ENCODE measurements around the gene ZMAT2. TPM values are rescaled to one million over a fixed set of nuclear protein-coding genes. Genes with fewer than 3 reads are reported as not detected.

The ZMAT2 gene
- total RNA-seq, 1 donor from 2014 or later, result 47.5 TPM

DNA sequence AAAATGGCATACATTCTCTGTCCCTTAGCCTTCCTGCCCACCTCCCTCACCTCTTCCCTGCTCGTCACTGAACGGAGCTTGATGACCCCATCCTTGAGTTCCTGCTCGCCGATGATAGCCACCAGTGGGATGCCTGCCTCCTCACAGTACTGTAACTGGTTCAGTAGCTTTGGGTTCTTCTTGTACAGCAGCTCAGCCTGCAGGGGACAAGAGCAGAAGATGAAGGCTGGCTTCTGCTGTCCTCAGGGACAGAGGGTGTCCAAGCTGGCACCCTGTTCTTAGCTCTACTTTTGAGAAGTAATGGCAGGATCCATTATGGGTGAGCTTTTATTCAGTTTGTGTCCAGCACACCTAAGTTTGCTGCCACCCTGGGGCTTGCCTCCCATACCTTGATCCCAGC is 25.6 kb upstream of the ZMAT2 start:
- DNase-seq (ENCODE audit: extremely low spot score, unreplicated experiment), result no peak
- no peaks in the 10 kb centered on the region for H3K9me3 Mint-ChIP-seq (ENCODE audit: unreplicated experiment)
- TF ChIP-seq, protein P1, sequence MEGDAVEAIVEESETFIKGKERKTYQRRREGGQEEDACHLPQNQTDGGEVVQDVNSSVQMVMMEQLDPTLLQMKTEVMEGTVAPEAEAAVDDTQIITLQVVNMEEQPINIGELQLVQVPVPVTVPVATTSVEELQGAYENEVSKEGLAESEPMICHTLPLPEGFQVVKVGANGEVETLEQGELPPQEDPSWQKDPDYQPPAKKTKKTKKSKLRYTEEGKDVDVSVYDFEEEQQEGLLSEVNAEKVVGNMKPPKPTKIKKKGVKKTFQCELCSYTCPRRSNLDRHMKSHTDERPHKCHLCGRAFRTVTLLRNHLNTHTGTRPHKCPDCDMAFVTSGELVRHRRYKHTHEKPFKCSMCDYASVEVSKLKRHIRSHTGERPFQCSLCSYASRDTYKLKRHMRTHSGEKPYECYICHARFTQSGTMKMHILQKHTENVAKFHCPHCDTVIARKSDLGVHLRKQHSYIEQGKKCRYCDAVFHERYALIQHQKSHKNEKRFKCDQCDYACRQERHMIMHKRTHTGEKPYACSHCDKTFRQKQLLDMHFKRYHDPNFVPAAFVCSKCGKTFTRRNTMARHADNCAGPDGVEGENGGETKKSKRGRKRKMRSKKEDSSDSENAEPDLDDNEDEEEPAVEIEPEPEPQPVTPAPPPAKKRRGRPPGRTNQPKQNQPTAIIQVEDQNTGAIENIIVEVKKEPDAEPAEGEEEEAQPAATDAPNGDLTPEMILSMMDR (IDR thresholded peaks at IDR 0.05), result no peak
- peaks cover 40% of the 10 kb centered on the region for H3K36me3 Mint-ChIP-seq (ENCODE audit: unreplicated experiment)
- no peaks in the 10 kb centered on the region for H3K4me1 Mint-ChIP-seq (ENCODE audit: unreplicated experiment)
- no peak overlapping the region for H3K27ac Mint-ChIP-seq (ENCODE audit: unreplicated experiment)
- H3K4me3 Mint-ChIP-seq (ENCODE audit: unreplicated experiment), result no peak overlapping the region
- H3K27me3 Mint-ChIP-seq (ENCODE audit: unreplicated experiment), result no peaks in the 10 kb centered on the region

DNA sequence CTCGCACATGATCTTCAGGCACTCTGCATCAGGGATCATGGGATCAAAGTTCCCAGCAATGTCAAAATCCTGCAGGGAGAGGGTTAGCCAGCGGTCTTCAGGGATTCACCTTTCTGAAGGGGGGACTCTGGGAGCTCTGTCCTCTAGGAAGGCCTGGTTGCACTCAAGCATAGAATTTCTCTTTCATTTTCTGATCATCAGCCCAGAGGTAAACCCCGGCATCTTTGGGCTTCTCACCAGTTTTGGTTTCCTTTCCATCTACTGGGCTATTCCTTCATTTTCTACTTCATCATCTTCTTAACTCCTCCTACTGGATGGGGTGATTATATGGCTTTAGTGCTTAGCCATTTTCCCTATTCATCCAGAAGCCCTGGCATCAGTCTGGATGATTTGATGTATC is 22.3 kb upstream of the ZMAT2 start:
- Mint-ChIP-seq H3K27me3 (ENCODE audit: unreplicated experiment) (no peaks in the 10 kb centered on the region), H3K4me1 (ENCODE audit: unreplicated experiment) (no peaks in the 10 kb centered on the region), H3K4me3 (ENCODE audit: unreplicated experiment) (no peak overlapping the region), H3K36me3 (ENCODE audit: unreplicated experiment) (peaks cover 32% of the 10 kb centered on the region), H3K9me3 (ENCODE audit: unreplicated experiment) (no peaks in the 10 kb centered on the region), H3K27ac (ENCODE audit: unreplicated experiment) (no peak overlapping the region)
- TF ChIP-seq, protein P1 (IDR thresholded peaks at IDR 0.05), result no peak
- no peak for DNase-seq (ENCODE audit: extremely low spot score, unreplicated experiment)

- Mint-ChIP-seq H3K27me3 (ENCODE audit: unreplicated experiment) (no peaks in the 10 kb centered on the region), H3K4me3 (ENCODE audit: unreplicated experiment) (no peak overlapping the region), H3K36me3 (ENCODE audit: unreplicated experiment) (peaks cover 35% of the 10 kb centered on the region), H3K9me3 (ENCODE audit: unreplicated experiment) (no peaks in the 10 kb centered on the region), H3K4me1 (ENCODE audit: unreplicated experiment) (no peaks in the 10 kb centered on the region), H3K27ac (ENCODE audit: unreplicated experiment) (no peak overlapping the region)
- DNase-seq (ENCODE audit: extremely low spot score, unreplicated experiment), result no peak
- TF ChIP-seq, protein P1 (IDR thresholded peaks at IDR 0.05), result no peak
Observed at GRCh38 chr5:140678993-140679392, 21.3 kb upstream of the ZMAT2 start.

DNA sequence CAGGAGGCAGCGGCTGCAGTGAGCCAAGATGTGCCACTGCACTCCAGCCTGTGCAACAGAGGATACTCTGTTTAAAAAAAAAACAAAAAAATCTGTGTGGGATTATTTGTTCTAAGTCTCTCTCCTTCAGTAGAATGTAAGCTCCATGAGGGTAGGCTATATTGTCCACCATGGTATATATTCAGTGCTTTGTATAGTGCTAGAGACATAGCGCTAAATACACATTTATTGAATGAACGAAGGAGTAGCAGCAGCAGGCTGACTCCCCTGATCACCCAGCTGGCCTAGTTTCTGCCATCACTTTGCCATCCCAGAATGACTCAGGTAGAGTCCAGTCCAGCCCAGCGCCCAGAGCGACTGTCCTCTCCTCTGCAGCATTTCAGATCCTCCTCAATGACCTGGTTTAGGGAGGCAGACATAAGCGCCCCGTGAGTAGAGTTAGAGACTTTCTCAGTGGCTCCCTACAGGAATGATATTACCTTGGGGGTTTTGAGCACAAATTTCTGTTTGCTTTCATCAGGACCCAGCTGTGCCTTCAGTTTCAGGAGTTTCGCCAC is 9.8 kb upstream of the ZMAT2 start:
- TF ChIP-seq, protein P1 (IDR thresholded peaks at IDR 0.05), result no peak
- DNase-seq (ENCODE audit: extremely low spot score, unreplicated experiment), result no peak
- Mint-ChIP-seq H3K27ac (ENCODE audit: unreplicated experiment) (peak overlapping the region; percentile 97), H3K27me3 (ENCODE audit: unreplicated experiment) (no peaks in the 10 kb centered on the region), H3K4me3 (ENCODE audit: unreplicated experiment) (peak overlapping the region; percentile 98), H3K36me3 (ENCODE audit: unreplicated experiment) (peaks cover 11% of the 10 kb centered on the region), H3K9me3 (ENCODE audit: unreplicated experiment) (no peaks in the 10 kb centered on the region), H3K4me1 (ENCODE audit: unreplicated experiment) (peaks cover 31% of the 10 kb centered on the region)

DNA sequence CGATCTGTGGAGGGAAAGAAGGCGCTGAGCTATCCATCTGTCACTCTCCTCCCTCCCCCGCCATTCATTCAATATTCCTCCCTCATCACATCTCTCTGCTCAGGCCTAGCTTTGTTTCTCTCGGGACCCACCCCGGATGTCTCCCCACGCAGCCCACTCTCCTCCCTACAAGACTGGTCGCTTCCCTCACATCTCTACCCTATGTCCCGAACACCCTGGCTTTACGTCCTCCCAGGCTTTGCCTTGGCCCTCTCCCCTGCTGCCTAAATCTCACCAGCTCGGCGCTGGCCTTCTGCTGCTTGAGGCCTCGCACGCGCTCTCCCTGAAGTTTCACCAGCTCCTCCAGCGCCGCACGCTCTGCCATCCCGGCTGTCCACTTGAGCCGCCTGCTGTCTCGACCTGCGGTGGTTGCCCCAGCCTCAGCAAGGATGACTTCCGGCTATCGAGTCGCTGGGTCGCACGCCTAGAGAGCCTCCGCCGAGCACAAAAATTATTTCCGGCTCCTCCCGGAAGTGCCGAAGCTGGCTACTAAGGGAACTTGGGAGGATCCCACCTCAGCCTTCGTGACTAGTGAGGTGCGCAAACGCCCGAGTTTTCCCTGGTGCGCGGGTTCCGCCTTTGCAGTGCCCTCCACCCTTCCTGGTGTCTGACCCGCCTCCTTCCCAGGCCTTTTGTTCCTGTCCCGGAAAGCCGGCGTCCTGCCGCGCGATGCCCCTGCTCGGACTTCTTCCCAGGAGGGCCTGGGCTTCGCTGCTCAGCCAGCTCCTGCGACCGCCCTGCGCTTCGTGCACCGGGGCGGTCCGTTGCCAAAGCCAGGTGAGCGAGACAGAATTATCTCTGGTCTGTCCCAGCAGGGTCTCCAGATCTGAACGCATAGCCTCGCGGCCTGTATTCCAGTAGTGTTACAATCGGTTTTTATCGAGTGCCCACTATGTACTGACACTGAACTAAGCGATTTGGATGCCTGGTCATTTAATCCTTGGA is 9.0 kb upstream of the ZMAT2 start, which contains the start of the genes HARS1 and HARS2:
TSS of gene HARS1 (minus strand) at position 430 of the 984 bp plus-strand sequence. CDS start at position 364, 66 bp downstream.
TSS of gene HARS2 (plus strand) at position 515 of the 984 bp plus-strand sequence. CDS start at position 709, 194 bp downstream.
- DNase-seq (ENCODE audit: extremely low spot score, unreplicated experiment), result peak; percentile 95

More for the DNA sequence above, 9.0 kb upstream of the ZMAT2 start, which contains the start of the genes HARS1 and HARS2:
- H3K9me3 Mint-ChIP-seq (ENCODE audit: unreplicated experiment), result no peaks in the 10 kb centered on the region
- TF ChIP-seq, protein P1 (IDR thresholded peaks at IDR 0.05), result peak; percentile 8
- peaks cover 18% of the 10 kb centered on the region for H3K36me3 Mint-ChIP-seq (ENCODE audit: unreplicated experiment)
- H3K4me3 Mint-ChIP-seq (ENCODE audit: unreplicated experiment), result peak within 1 kb of the TSS; percentile 98
- peaks cover 31% of the 10 kb centered on the region for H3K4me1 Mint-ChIP-seq (ENCODE audit: unreplicated experiment)
- H3K27me3 Mint-ChIP-seq (ENCODE audit: unreplicated experiment), result no peaks in the 10 kb centered on the region
- H3K27ac Mint-ChIP-seq (ENCODE audit: unreplicated experiment), result peak within 1 kb of the TSS; percentile 97

Measured in osteocyte (in vitro differentiated cells).